ENCODE measurements around the gene RAD51B. TPM values are rescaled to one million over a fixed set of nuclear protein-coding genes. Genes with fewer than 3 reads are reported as not detected.
A peak's percentile ranks its signal among the peaks of the same experiment; 100 is the strongest.

RAD51B gene
- total RNA-seq, 1 experiment from 2014 or later: 20.0 TPM

GRCh38 chr14:68444449-68445168 is 625.0 kb downstream of the RAD51B start:
- H3K27me3 ChIP-seq (ENCODE audit: insufficient read depth, low read length): no peaks in the 10 kb centered on the region
- H3K4me3 ChIP-seq (replicated peaks in 1 of 2; ENCODE audit: low read depth in 1 of 2, low read length in 2 of 2): no peak overlapping the region
- H3K36me3 ChIP-seq (ENCODE audit: control insufficient read depth in 1 of 2, insufficient read depth in 2 of 2, low read length in 2 of 2): no peaks in the 10 kb centered on the region
- H3K9me3 ChIP-seq (ENCODE audit: control insufficient read depth in 1 of 2, insufficient read depth in 1 of 2, low read depth in 1 of 2, low read length in 2 of 2): no peaks in the 10 kb centered on the region
- H3K4me1 ChIP-seq (ENCODE audit: control insufficient read depth in 1 of 2, insufficient read depth in 2 of 2, low read length in 2 of 2): peaks cover 41 to 63% of the 10 kb centered on the region in 2 experiments
- no peaks in the 10 kb centered on the region for H3K79me2 ChIP-seq (ENCODE audit: insufficient read depth, low read length)
- CTCF ChIA-PET: no interaction called here
- H3K4me2 ChIP-seq (ENCODE audit: low read length): 0 out of 2 replicates have a peak overlapping the region, but pooled peaks have one; percentile 11
- H3K9me2 ChIP-seq (ENCODE audit: insufficient read depth): no peaks in the 10 kb centered on the region
- no peak overlapping the region for H2AFZ ChIP-seq (ENCODE audit: low read depth, low read length, poor library complexity, severe bottlenecking)
- TF ChIP-seq SIN3A (IDR thresholded peaks at IDR 0.05; ENCODE audit: low read depth) (no peak), SP1 (IDR thresholded peaks at IDR 0.05; ENCODE audit: low read depth) (peak; percentile 25; the same call in 1 of the 2 replicates), REST (IDR thresholded peaks at IDR 0.05; ENCODE audit: low read depth) (no peak), JUND (IDR thresholded peaks at IDR 0.05) (0 out of 2 replicates have a peak, but pooled peaks have one; percentile 17), EZH2phosphoT487 (IDR thresholded peaks at IDR 0.05; ENCODE audit: borderline replicate concordance) (no peak), ELF1 (IDR thresholded peaks at IDR 0.05; ENCODE audit: borderline replicate concordance, low read depth) (no peak), ZFX (IDR thresholded peaks at IDR 0.05) (no peak), EZH2 (IDR thresholded peaks at IDR 0.05) (no peak), TCF7L2 (IDR thresholded peaks at IDR 0.05; ENCODE audit: borderline replicate concordance, extremely low read depth, insufficient read depth, insufficient read length) (peak; percentile 42), SRF (IDR thresholded peaks at IDR 0.05; ENCODE audit: low read depth) (no peak)
- H3K27ac ChIP-seq (ENCODE audit: low read depth, low read length): peak overlapping the region; percentile 48
- BruUV-seq (replicated peaks): no TSS peak
- no peak for DNase-seq (ENCODE audit: low read depth, low spot score)
- intact Hi-C loops (cut with micrococcal nuclease): no loop called here
- POLR2A ChIA-PET: interaction anchor here (1.3 kb wide), 1 partner anchor 15 kb away, joined by 3 read pairs; no protein-coding TSS in a partner anchor
- RAD21 ChIA-PET (ENCODE audit: low non-redundant PET in 1 of 2, low total read pairs in 2 of 2, uncharacterized antibody in 2 of 2, unreplicated experiment in 2 of 2): no interaction called here
- peak; percentile 64 for ATAC-seq
- H4K20me1 ChIP-seq (ENCODE audit: insufficient read depth): no peaks in the 10 kb centered on the region
- H3K9ac ChIP-seq (ENCODE audit: low read length): no peak overlapping the region

Measured in HCT116 (cell line).